Ramos (cell line): ENCODE data around the gene RBM42.

Experiments
- in situ Hi-C: fragments of 300-500 bp; cut with MboI; formaldehyde crosslinking; loops from one replicate; pipeline ENCODE4 v1.14.3; 2022; ENCODE audit warnings: low sequenced_read_pairs; ENCODE audit not compliant: unreplicated experiment

The RBM42 gene

GRCh38 chr19:35619290-35619923, 9.4 kb upstream of the RBM42 start:
- in situ Hi-C loops: no loop called here

GRCh38 chr19:35620001-35620400, 8.8 kb upstream of the RBM42 start:
- in situ Hi-C loops: no loop called here

DNA sequence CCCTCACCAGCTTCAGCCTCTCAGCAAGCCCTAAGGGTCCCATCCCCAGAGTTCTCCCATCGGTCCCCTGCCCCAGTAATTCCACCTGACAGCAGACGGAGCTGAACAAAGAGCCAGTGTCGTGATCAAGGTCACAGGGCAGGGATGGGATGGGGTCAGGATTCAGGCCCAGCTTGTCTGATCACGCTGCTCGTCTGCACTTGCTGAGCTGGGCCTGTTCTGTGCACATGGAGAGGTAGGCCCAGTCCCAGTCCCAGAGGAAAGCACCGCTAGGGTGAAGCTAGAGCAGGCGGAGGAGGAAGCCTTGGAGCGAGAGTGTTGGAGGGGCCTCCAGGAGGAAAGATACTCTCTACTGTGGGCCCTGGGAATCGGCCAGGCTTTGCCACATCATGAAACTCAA, 7.1 kb upstream of the RBM42 start:
- in situ Hi-C loops: no loop called here

DNA sequence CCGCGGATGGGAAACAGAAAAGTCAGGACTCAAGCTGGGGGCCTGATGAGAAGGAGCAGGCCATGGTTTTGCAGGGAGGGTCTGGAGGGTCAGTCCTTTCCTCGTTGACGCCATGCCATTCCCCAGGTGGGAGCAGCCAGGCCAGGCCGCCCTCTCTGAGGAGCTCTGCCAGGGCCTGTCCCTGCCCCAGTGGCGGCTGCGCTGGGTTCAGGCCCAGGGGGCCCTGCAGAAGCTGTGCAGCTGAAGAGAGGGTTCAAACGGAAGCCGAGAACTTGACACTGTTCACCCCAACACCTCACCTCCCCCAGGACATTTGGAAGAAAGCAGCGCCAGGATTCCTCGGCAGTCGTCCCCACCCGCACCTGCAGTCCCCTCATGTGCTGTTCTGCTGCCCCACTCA, 6.1 kb upstream of the RBM42 start:
- in situ Hi-C loops: no loop called here

DNA sequence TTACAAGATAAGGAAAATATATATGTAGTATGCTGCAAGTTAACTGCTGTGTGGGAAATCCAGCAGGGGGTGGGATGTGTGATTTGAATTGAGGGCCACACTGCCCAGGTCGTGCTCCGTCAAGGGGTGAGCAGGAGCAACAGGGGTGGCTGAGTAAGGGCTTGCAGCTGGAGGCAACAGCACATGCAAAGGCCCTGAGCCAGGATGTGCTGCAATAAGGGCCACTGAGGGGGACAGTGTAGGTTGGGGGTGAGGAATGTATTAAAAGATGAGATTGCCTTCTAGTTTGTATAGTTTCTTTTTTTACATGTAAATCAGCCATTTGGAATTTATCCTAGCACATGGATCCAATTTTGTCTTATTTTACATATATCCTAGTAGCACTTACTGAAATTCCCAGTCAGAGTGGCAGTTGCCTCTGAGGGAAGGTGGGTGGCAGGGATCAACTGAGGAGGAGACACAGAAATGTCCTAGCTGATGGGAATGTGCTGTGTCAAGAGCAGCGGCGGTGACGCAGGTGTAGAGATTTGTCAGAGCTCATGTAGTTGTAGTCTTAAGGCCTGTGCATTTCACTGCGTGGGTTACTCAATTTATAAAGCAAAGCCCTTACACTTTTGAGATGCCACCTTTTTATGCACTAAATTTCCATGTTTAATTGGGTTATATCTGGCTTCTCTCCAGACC, 5.4 kb upstream of the RBM42 start:
- in situ Hi-C loops: no loop called here

DNA sequence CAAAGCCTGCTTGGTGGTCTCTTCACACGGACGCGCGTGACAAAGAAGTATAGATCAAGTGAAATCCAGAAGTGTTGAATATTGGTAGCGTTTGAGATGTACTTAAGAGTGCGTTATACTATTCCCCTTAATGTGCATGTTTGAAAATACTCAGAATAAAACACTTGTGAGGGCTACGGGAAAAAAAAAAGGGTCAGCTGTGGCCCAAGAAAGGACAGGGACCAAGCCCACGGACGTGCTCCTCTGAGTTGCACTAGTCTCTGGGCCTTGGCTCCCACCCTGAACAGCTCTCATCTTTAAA, 622 bp upstream of the RBM42 start:
- in situ Hi-C loops: no loop called here

- in situ Hi-C loops: no loop called here
Observed at GRCh38 chr19:35629332-35629633, 447 bp downstream of the RBM42 start.

DNA sequence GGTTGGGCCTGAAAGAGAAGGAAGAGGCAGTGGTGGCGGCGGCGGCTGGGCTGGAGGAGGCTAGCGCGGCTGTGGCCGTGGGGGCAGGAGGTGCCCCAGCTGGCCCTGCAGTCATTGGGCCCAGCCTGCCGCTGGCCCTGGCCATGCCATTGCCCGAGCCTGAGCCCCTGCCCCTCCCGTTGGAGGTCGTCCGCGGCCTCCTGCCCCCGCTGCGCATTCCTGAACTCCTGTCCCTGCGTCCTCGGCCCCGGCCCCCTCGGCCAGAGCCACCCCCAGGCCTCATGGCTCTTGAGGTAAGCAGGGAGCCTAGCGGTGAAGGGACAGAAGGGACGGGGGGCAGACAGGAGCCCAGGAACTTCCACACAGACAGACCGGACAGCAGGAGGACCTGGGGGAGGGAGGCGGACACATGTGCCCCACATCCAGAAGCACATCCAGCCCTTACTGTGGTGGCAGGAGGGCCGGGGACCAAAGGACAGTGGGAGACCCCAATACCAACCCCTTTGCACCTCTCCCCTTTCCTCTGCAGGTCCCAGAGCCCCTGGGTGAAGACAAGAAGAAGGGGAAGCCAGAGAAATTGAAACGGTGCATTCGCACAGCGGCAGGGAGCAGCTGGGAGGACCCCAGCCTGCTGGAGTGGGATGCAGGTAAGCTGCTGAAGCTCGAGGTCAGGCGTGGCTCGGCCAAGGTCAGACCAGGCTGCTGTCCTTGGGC, 5.0 kb downstream of the RBM42 start:
- in situ Hi-C loops: no loop called here

DNA sequence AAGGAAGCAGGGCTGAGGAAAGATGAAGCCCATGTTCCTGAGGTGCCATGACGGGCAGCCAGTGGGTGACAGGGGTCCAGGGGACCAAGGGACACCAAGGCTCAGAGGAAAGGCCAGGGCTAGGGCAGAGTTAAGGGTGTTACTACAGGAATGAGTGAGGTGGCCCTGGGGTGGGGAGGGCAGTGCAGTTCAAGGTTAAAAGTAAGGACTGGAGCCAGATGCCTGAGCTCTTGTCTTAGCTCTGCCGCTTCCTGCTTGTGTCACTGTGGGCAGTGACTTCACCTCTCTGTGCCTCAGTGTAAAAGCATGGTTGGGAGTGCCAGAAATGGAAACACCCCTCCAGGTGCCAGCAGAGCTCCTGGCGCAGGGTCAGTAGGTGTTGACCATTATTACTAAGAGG, 7.8 kb downstream of the RBM42 start:
- in situ Hi-C loops: no loop called here

GRCh38 chr19:35637165-35637564, 8.3 kb downstream of the RBM42 start:
- in situ Hi-C loops: no loop called here

DNA sequence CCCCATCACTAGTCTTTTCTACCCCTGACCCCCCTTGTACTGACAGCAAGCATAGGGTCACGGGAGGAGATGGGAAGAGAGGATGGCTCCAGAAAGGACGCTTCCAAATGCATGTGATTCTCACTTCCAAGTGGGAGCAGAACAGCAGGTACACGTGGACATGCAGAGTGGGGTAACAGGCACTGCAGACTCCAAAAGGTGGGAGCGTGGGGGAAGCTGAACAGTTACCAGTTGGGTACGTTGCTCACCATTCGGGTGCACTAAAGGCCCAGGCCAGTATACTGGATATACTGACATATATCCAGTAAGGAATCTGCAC, 10.4 kb downstream of the RBM42 start:
- in situ Hi-C loops: no loop called here

GRCh38 chr19:35639863-35640262, 11.0 kb downstream of the RBM42 start:
- in situ Hi-C loops: no loop called here

DNA sequence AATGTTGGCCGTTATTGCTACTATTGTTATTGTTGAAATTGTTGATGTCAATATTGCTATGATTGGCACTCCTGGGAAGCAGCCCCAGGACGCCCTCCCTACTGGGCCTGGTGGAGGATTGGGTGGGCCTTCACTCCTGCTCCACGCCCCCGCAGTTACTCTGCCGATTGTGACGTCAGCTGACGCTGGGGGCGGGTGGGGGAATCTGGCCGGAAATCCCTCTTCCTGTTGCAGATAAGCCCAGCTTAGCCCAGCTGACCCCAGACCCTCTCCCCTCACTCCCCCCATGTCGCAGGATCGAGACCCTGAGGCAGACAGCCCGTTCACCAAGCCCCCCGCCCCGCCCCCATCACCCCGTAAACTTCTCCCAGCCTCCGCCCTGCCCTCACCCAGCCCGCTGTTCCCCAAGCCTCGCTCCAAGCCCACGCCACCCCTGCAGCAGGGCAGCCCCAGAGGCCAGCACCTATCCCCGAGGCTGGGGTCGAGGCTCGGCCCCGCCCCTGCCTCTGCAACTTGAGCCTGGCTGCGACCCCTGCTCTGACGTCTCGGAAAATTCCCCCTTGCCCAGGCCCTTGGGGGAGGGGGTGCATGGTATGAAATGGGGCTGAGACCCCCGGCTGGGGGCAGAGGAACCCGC, 12.8 kb downstream of the RBM42 start, which contains the start of gene ETV2:
Gene ETV2 (plus strand): TSS at position 231 of the 637 bp plus-strand sequence. CDS start 716 bp downstream, outside the sequence.
- in situ Hi-C loops: no loop called here

GRCh38 chr19:35642312-35642711, 13.5 kb downstream of the RBM42 start:
- in situ Hi-C loops: no loop called here

DNA sequence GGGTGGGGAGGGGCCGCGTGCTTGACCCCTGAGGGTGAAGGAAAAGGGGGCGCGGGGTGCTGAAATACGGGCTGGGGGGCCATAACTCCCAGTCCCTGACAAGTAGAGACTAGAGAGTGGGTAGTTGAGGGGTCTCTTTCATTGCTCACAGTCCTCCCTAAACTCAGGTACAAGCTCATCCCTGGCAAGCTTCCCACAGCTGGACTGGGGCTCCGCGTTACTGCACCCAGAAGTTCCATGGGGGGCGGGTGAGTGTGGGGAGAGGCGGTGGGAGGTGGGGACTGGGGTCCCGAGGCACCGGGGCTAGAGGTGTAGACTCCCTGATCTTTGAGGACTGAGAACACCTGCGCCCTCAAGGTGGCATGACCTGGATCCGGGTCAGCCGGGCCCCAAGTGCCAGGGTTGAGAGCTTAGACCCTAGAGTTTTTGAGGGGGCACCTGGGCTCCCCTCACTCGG, 14.0 kb downstream of the RBM42 start:
- in situ Hi-C loops: no loop called here

- in situ Hi-C loops: no loop called here
Observed at GRCh38 chr19:35643255-35644205, 14.7 kb downstream of the RBM42 start.

GRCh38 chr19:35644206-35644986, 15.6 kb downstream of the RBM42 start:
- in situ Hi-C loops: no loop called here

GRCh38 chr19:35644987-35645679, 16.3 kb downstream of the RBM42 start:
- in situ Hi-C loops: no loop called here
